ENCODE measurements around the gene TTLL5. TPM values are rescaled to one million over a fixed set of nuclear protein-coding genes. Genes with fewer than 3 reads are reported as not detected.
"Not testable (repeated sequence)": the region's sequence is repeated elsewhere in the genome, so short reads cannot be mapped to it uniquely, and the experiment has no call there.

Gene TTLL5
- total RNA-seq, 1 experiment from 2014 or later: 34.7 TPM

DNA sequence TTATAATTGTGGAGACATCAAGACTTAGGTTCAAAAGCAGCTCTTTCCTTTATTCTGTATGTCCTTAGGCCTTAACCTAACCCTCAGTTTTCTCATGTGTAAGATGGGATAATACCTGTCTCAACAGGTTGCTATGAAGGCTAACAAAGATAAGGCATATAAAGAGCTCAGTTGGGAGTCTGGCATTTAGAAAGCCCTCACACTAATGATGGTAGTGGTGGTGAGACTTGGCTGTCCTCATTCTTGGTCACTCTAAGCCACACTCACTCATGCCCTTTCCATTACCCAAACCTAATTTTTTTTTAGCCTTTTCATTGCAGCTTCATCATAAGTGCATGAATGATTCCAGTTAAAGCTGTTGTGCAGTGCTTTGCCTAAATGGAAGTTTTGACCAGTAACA is 183.4 kb downstream of the TTLL5 start:
- no TSS peak for BruUV-seq (replicated peaks)
- Histone ChIP-seq H3K4me1 (ENCODE audit: insufficient read depth, low read length) (peaks cover 5% of the 10 kb centered on the region; the same call in 1 of the 2 replicates), H3K27me3 (ENCODE audit: low read length) (no peaks in the 10 kb centered on the region), H3F3A (ENCODE audit: low read length, unreplicated experiment) (no peaks in the 10 kb centered on the region), H4K20me1 (ENCODE audit: low read length) (no peaks in the 10 kb centered on the region), H2AFZ (ENCODE audit: low read length) (no peak overlapping the region), H3K4me3 (ENCODE audit: low read length) (no peak overlapping the region), H3K36me3 (ENCODE audit: low read depth, low read length) (no peaks in the 10 kb centered on the region), H3K27ac (ENCODE audit: low read length) (no peak overlapping the region), H3K79me2 (ENCODE audit: low read length) (no peaks in the 10 kb centered on the region), H3K9me3 (ENCODE audit: low read length) (no peaks in the 10 kb centered on the region), H3K9me2 (replicated peaks; ENCODE audit: low read length) (no peaks in the 10 kb centered on the region), H3K9ac (ENCODE audit: low read length) (no peak overlapping the region), H3K4me2 (ENCODE audit: low read length) (no peak overlapping the region)
- ATAC-seq (no peak), DNase-seq (no peak)
- POLR2A ChIA-PET (ENCODE audit: unreplicated experiment): no interaction called here
- TF ChIP-seq EZH2 (IDR thresholded peaks at IDR 0.05; ENCODE audit: low read length, unreplicated experiment): no peak
- TF ChIP-seq, protein P1, sequence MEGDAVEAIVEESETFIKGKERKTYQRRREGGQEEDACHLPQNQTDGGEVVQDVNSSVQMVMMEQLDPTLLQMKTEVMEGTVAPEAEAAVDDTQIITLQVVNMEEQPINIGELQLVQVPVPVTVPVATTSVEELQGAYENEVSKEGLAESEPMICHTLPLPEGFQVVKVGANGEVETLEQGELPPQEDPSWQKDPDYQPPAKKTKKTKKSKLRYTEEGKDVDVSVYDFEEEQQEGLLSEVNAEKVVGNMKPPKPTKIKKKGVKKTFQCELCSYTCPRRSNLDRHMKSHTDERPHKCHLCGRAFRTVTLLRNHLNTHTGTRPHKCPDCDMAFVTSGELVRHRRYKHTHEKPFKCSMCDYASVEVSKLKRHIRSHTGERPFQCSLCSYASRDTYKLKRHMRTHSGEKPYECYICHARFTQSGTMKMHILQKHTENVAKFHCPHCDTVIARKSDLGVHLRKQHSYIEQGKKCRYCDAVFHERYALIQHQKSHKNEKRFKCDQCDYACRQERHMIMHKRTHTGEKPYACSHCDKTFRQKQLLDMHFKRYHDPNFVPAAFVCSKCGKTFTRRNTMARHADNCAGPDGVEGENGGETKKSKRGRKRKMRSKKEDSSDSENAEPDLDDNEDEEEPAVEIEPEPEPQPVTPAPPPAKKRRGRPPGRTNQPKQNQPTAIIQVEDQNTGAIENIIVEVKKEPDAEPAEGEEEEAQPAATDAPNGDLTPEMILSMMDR (conservative IDR thresholded peaks at IDR 0.05; ENCODE audit: low read depth, low read length): no peak
- TF ChIP-seq EZH2phosphoT487 (IDR thresholded peaks at IDR 0.05; ENCODE audit: borderline replicate concordance, low read length): no peak
- CTCF ChIA-PET: no interaction called here
- intact Hi-C loops (cut with micrococcal nuclease): no loop called here

DNA sequence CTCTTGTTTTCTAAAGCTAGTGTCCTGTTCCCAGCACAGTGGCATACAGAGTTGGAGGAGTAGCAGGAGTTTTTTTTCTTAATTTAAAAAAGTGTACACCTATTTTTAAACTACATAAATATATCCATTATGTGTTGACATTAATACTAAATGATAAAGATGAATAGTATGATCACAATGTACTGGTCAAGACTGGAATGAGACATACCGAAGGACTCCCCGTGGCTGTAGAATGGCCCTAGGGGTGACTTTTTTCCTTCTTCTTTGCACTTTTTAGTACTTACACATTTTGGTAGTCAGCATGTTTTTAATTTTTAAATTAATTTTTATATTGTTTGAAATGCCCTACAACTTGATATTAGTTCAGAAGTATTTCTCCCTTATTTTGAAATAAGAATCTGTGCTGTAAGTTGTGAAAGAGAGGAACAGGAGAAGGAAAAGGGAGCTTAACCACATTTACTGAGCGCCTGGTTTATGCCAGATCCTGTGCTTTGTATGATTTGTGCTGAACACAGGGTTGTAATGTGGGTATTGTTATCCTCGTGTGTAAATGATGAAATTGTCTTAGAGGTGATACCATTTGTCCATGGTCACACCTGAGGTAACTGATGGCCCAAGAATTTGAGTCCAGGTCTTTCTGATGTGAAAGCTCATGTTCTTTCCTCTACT is 184.2 kb downstream of the TTLL5 start:
- H4K20me1 ChIP-seq (ENCODE audit: low read length): no peaks in the 10 kb centered on the region
- no peak overlapping the region for H3K4me2 ChIP-seq (ENCODE audit: low read length)
- no peaks in the 10 kb centered on the region for H3K9me3 ChIP-seq (ENCODE audit: low read length)
- H3K79me2 ChIP-seq (ENCODE audit: low read length): no peaks in the 10 kb centered on the region
- no TSS peak for BruUV-seq (replicated peaks)
- no peak for TF ChIP-seq EZH2phosphoT487 (IDR thresholded peaks at IDR 0.05; ENCODE audit: borderline replicate concordance, low read length)
- TF ChIP-seq EZH2 (IDR thresholded peaks at IDR 0.05; ENCODE audit: low read length, unreplicated experiment): no peak
- TF ChIP-seq, protein P1 (conservative IDR thresholded peaks at IDR 0.05; ENCODE audit: low read depth, low read length): no peak
- H2AFZ ChIP-seq (ENCODE audit: low read length): no peak overlapping the region
- CTCF ChIA-PET: no interaction called here
- H3K9ac ChIP-seq (ENCODE audit: low read length): no peak overlapping the region
- no peak overlapping the region for H3K27ac ChIP-seq (ENCODE audit: low read length)
- H3K27me3 ChIP-seq (ENCODE audit: low read length): no peaks in the 10 kb centered on the region
- DNase-seq (no peak), ATAC-seq (no peak)
- H3K4me3 ChIP-seq (ENCODE audit: low read length): no peak overlapping the region
- H3F3A ChIP-seq (ENCODE audit: low read length, unreplicated experiment): no peaks in the 10 kb centered on the region
- no peaks in the 10 kb centered on the region for H3K9me2 ChIP-seq (replicated peaks; ENCODE audit: low read length)
- no peaks in the 10 kb centered on the region for H3K36me3 ChIP-seq (ENCODE audit: low read depth, low read length)
- POLR2A ChIA-PET (ENCODE audit: unreplicated experiment): no interaction called here
- intact Hi-C loops (cut with micrococcal nuclease): no loop called here
- peaks cover 5% of the 10 kb centered on the region; the same call in 1 of the 2 replicates for H3K4me1 ChIP-seq (ENCODE audit: insufficient read depth, low read length)

DNA sequence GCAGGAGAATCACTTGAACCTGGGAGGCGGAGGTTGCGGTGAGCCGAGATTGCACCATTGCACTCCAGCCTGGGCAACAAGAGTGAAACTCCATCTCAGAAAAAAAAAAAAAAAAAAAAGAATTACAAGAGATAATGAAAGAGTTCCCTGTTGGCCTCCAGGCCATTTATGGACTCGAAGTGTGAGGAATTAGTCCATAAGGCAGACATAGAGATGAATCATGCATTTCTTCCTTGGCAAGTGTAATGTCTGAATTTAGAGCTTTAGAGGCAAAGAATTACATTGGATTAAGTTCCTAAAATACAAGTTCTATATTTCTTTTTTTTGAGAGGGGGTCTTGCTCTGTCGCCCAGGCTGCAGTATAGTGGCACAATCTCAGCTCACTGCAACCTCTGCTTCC is 185.6 kb downstream of the TTLL5 start:
- H3K9me2 ChIP-seq (replicated peaks; ENCODE audit: low read length); BruUV-seq (replicated peaks); H3F3A ChIP-seq (ENCODE audit: low read length, unreplicated experiment); H3K36me3 ChIP-seq (ENCODE audit: low read depth, low read length); ATAC-seq; CTCF ChIA-PET; H3K9ac ChIP-seq (ENCODE audit: low read length); DNase-seq; H3K9me3 ChIP-seq (ENCODE audit: low read length); H3K27ac ChIP-seq (ENCODE audit: low read length); intact Hi-C loops (cut with micrococcal nuclease); H3K4me2 ChIP-seq (ENCODE audit: low read length); H3K27me3 ChIP-seq (ENCODE audit: low read length); H3K4me1 ChIP-seq (ENCODE audit: insufficient read depth, low read length); POLR2A ChIA-PET (ENCODE audit: unreplicated experiment); H3K79me2 ChIP-seq (ENCODE audit: low read length); H2AFZ ChIP-seq (ENCODE audit: low read length); H4K20me1 ChIP-seq (ENCODE audit: low read length); H3K4me3 ChIP-seq (ENCODE audit: low read length): not testable (repeated sequence)

All from PC-3 (cell line).